ENCODE results near the gene F12.

The F12 gene
- total RNA-seq, result 0.26 to 2.1 (median 0.54) reads per million in 18 experiments

- DNase-seq, result no peak
These were observed at the start of gene F12 for GRCh38 chr5:177409043-177409801. F12 (minus strand) TSS chr5:177409564; CDS start chr5:177409527, 37 bp downstream.

- DNase-seq, result no peak
These were observed 49.6 kb upstream of the F12 start for GRCh38 chr5:177458912-177459350.

GRCh38 chr5:177457852-177458681, 48.7 kb upstream of the F12 start:
- no peak for DNase-seq

GRCh38 chr5:177456976-177457851, 47.9 kb upstream of the F12 start:
- peak; percentile 95 to 96 for DNase-seq

- DNase-seq, result no peak
These were observed 47.2 kb upstream of the F12 start for GRCh38 chr5:177456591-177456964.

GRCh38 chr5:177455661-177456590, 46.6 kb upstream of the F12 start:
- DNase-seq, result peak; percentile 82 to 85

GRCh38 chr5:177455036-177455660, 45.8 kb upstream of the F12 start:
- no peak for DNase-seq

- peak; percentile 89 to 91 for DNase-seq
These were observed 45.2 kb upstream of the F12 start for GRCh38 chr5:177454397-177455035.

- DNase-seq, result no peak
These were observed 44.6 kb upstream of the F12 start for GRCh38 chr5:177453852-177454396.

GRCh38 chr5:177452688-177453638, 43.6 kb upstream of the F12 start:
- no peak for DNase-seq

- no peak for DNase-seq
These were observed 41.5 kb upstream of the F12 start for GRCh38 chr5:177450667-177451424.

GRCh38 chr5:177449140-177450061, 40.0 kb upstream of the F12 start:
- no peak for DNase-seq

GRCh38 chr5:177448244-177448950, 39.0 kb upstream of the F12 start:
- DNase-seq, result no peak

GRCh38 chr5:177447611-177448243, 38.4 kb upstream of the F12 start:
- DNase-seq, result no peak

GRCh38 chr5:177447066-177447610, 37.8 kb upstream of the F12 start:
- peak in 1 of 2 donors; percentile 29 for DNase-seq
